GM21447 (cell line): ENCODE results near the gene SPAG5.

Source experiments
- ATAC-seq: cut with Tn5 transposase; IDR thresholded peaks from one replicate; pipeline ENCODE4 v1.9.1; 2021; ENCODE audit not compliant: unreplicated experiment

Gene SPAG5

DNA sequence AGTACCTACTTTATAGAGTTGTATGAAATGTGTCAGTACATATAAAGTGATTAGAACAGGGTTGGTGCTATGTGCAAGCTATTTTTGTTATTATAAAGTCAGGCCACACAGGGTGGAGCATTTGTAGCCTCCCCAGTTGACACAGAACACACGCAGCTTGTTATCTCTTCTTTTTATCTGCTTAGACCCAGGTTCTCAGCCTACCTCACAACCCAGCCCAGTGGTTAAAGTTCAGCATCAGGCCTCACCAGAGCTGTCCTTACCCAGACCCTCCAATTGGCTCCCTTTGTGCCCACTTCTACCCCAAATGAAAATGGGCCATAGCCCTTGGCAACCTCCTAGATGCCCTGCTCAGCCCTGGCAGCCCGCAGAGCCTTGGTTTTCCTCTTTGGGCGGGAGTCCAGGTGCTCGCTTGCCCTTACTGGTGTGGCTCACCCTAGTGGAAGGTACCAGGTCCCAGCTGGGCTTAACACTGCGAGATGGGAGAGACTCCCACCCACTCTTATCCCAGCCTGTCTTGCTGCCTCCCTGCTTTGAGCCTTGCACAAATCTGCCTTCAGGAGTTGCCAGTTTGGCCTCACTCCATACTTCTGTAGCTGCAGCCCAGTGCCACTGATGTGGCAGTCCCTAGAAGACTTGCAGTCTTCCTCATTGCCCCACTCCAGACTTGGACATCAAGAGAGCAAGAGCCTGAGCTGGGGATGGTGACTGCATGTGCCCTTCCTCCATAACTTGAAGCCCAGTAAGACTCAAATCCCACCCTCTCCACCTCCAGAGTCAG lies 26.4 kb downstream of the SPAG5 start:
- ATAC-seq: no peak

DNA sequence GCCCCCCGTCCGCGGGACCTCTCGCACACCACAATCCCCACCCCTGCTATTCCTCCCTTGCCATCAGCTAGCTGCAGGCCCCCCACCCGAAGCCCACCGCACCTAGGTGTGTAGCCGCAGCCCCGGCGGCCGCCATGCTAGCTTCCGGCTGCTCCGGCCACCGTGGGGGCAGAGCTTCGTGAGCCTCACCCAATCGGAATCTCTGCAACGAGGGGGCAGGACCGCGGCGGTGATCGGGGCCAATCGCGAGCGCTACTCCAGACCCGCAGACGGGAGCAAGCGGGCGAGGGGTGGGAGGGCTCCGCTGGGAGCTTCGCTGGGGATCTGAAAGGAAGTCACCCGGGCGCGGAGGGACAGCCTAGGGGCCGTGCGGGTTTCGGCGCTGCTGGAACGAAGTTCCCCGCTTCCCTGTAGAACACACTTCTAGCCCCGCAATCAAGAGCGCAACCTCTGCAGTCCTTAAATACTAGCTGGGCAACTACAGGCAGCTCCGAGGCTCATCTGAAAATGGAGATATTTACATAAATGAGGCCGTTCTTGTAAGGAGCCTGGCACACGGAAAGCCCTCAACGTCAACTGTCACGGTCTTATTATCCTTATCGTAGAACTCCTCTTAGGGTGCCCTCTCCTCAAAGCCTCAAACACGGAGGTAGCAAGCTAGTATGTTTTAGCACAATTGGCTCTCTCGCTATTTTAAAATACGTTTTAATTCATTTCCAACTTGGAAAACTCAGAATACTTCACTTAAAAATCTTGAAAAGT lies 27.3 kb downstream of the SPAG5 start, which contains the start of gene PIGS:
Gene PIGS (minus strand): TSS at position 164 of the 762 bp plus-strand sequence. CDS start 28 bp downstream, at position 136.
- ATAC-seq: peak; percentile 67

GRCh38 chr17:28570716-28571360 lies 28.0 kb downstream of the SPAG5 start:
- ATAC-seq: peak; percentile 26

- ATAC-seq: no peak
Measured at GRCh38 chr17:28569446-28569845, 29.4 kb downstream of the SPAG5 start.

- ATAC-seq: peak; percentile 37
Measured at GRCh38 chr17:28567604-28568003, 31.2 kb downstream of the SPAG5 start.

GRCh38 chr17:28563475-28563874 lies 35.4 kb downstream of the SPAG5 start:
- no peak for ATAC-seq

DNA sequence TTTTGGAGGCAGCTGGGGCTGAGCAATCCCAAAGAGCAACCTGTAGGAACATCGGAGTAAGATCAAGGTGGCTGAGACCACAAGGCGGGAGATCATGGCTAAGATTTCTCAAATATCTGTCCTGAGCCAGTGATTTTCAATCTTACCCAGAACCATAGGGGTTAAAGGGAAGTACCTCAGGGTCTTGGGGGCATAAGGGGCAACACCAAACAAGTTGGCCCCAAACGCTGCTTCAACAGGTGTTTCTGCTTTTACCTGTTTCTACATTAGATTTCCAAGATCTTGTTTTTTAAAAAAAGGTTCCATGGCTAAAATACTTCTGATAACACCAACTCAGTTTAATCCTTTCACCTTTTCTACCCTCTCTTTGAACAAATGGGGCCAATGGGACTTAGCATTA lies 43.8 kb downstream of the SPAG5 start:
- no peak for ATAC-seq

DNA sequence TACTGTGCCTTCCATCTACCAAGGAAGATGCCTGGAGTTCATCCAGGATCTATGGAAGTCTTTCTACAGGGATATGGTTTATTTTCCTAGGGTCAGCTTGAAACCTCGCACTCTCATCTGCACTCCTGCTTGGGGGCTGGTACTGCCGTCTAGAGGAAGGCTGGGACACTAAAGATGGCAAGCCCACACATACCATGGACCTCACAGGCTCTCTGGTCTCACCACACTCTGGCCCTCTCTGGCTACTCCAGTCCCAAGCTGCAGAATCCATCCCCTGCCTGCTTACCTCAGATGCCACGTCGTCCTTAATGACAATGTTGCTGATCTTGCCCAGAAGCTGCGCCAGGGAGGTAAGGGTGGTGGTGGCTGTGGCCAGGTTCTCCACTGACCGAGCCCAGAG lies 44.3 kb downstream of the SPAG5 start:
- ATAC-seq: no peak

DNA sequence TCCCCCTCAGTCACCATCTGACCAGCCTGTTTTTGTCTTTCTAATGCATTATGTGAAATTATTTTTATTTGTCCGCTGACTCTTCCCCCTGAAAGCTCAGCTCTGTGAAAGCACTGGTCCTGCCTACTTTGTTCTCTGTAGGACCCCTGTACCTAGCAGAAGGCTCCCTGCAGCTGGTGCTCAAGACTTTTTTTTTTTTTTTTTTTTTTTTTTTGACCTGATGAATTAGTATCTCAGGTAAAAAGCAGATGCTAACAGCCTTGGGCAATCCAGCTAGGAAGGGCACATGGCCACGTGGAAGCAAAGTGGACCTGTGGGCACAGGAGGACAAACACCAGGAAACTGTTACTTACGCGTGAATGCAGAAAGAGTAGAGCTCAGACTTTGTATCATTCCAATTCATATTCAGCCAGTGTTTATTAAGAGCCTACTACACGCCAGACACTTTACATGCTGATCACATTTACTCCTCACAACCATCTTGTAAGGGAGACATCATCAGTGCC lies 45.8 kb downstream of the SPAG5 start:
- ATAC-seq: no peak

GRCh38 chr17:28552176-28552999 lies 46.4 kb downstream of the SPAG5 start, which contains the start of gene UNC119:
UNC119 (minus strand) TSS chr17:28552624; CDS start chr17:28552557, 67 bp downstream.
- peak; percentile 40 for ATAC-seq

GRCh38 chr17:28551421-28552175 lies 47.2 kb downstream of the SPAG5 start:
- ATAC-seq: peak; percentile 5

DNA sequence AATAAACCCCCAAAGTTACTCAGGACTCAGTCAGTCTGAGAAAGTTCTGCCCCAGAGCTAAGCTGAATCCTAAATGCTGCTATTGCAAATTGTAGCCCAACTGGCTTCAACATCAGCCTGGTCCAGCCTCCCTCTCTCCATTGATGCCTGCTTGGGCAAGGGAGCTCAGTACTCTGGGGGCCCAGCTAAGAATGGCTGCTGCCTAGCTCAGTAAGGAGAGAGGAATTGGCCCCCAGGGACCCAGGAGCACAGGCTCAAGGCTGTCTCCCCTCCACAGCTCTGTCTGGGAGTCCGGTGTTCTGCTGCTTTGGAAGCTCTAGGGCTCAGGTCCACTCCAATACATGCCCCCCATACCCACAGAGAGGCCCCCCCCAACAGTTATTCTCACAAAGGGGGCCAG lies 48.0 kb downstream of the SPAG5 start:
- ATAC-seq: no peak

DNA sequence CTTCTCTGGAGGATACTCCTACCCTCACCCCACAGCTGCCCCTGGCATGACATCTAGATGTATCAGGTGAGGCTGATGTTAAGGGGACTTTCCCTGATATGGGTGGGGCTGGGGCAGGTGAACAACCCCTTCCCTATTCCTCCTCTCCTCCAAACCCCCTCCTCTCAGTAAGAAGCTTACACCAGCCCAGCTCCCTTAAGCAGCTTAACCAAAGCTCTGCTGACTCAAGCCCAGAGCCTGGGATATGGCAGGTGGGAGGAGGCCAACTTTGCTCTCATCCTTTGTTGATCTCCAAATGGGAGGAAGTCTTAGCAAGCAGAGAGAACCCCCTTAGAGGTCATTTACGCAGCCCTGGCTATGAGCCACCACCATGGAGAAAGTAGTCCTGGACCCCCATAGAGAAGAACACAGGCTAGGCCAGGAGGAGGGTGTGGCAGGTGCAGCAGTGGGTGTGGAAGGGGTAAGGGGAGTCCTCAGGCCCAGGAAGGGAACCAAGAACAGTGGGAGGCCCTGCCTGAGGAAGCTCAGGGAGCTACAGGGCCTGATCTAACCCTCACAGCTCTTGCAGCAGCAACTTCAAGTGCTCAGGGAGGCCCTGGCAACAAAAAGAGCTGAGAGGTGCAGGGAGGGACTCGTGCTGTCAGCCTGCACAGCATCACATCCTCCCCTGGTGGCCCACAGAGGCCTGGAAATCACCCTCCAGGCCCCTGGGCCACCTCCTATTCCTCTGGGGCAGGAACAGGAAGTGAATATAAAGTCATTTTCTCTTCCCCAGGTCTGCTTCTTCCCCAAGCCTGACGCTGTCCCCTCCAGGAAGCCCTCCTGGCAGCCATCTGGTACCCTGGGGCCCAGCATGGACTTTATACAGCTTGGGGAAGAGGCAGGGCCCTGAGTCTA lies 49.3 kb downstream of the SPAG5 start:
- ATAC-seq: peak; percentile 38

GRCh38 chr17:28548417-28549130 lies 50.3 kb downstream of the SPAG5 start:
- no peak for ATAC-seq

- ATAC-seq: peak; percentile 39
Measured at GRCh38 chr17:28547623-28548416, 51.0 kb downstream of the SPAG5 start.

DNA sequence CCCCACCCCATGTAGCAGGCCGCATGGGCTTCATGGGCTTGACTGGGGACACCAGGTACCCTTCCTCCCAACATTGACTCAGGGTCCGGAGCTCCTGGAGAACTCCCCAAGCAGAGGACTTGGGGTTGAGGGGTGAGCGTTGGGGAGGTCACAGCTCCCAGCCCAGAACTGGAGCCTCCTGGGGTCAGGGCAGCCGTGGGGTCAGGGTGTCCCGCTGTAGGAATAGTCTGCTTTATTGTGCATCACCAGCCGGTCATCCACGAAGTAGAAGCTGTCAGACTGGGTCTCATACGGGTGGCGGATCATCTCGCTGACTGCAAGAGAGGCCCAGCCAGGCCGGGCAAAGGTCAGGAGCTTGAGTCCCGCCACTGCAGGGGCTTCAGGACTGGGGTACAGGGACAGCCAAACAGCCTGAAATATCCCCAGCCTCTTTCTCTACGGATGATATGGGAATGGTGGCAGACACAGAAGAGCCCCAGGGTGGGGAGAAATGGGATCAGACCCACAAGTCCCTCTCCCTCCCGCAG lies 51.7 kb downstream of the SPAG5 start:
- ATAC-seq: no peak

DNA sequence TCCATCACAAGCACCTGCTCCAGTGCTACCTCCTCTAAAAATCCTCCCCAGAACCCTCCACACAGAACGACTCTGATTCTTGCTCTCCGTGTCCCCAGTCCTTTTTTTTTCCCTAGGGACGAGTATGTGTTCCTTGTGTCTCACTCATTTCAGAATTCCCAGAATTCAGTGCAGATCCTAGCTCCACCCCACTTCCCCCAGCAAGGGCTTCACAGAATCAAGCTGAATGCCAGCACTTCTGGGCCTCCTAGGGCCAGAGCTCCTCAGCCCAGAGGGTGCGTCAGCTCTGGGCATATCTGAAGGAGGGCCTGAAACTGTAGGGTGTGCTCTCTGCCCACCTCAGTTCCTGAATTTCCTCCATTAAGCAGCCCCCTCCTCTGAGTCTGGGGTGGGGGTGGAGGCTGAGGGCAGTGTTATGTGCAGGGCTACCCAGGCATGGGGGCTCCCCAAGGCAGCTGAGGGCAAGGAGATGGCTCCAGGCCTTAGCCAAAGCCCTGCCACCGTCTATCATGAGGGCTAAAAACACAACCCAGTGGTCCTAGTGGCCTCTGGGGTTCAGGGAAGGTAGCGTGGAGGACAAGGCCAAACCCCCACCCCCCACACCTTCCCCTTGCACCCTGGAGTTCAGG lies 52.9 kb downstream of the SPAG5 start:
- ATAC-seq: no peak
